H9 (cell line): ENCODE data around the gene SPAG17. TPM values are rescaled to one million over a fixed set of nuclear protein-coding genes. Genes with fewer than 3 reads are reported as not detected.

Source experiments
- DNase-seq: peaks from one replicate; pipeline ENCODE4 v3.0.0-alpha.2; 2017
- H2AFZ ChIP-seq: one replicate; pipeline ENCODE4 v1.6.1; 2013; ENCODE audit warnings: mild to moderate bottlenecking, low read length, control low read depth, moderate library complexity
- H2AK5ac ChIP-seq: 2 replicates; pipeline ENCODE4 v1.6.1; 2013; ENCODE audit warnings: low read length, control low read depth, mixed read lengths; ENCODE audit not compliant: insufficient read length
- H2BK120ac ChIP-seq: one replicate; pipeline ENCODE4 v1.6.1; 2013; ENCODE audit warnings: low read depth, mild to moderate bottlenecking, low read length, control low read depth, inconsistent platforms; ENCODE audit not compliant: poor library complexity, severe bottlenecking
- H2BK12ac ChIP-seq: 2 replicates; pipeline ENCODE4 v1.6.1; 2013; ENCODE audit warnings: low read length, control low read depth, mixed read lengths, low read depth; ENCODE audit not compliant: insufficient read length
- H2BK15ac ChIP-seq: 2 replicates; pipeline ENCODE4 v1.6.1; 2013; ENCODE audit warnings: low read depth, low read length, control low read depth
- H2BK20ac ChIP-seq: one replicate; pipeline ENCODE4 v1.6.1; 2013; ENCODE audit warnings: low read depth, mild to moderate bottlenecking, low read length, control low read depth, inconsistent platforms; ENCODE audit not compliant: poor library complexity, severe bottlenecking
- H2BK5ac ChIP-seq: 2 replicates; pipeline ENCODE4 v1.6.1; 2013; ENCODE audit warnings: low read length, control low read depth, mixed read lengths; ENCODE audit not compliant: insufficient read length
- H3K14ac ChIP-seq: 2 replicates; pipeline ENCODE4 v1.6.1; 2013; ENCODE audit warnings: low read length, control low read depth; ENCODE audit not compliant: insufficient read depth
- H3K18ac ChIP-seq: 2 replicates; pipeline ENCODE4 v1.6.1; 2013; ENCODE audit warnings: low read depth, mild to moderate bottlenecking, mixed read lengths, low read length, control low read depth; ENCODE audit not compliant: insufficient read length
- H3K23ac ChIP-seq: 2 replicates; pipeline ENCODE4 v1.6.1; 2013; ENCODE audit warnings: low read length, control low read depth, mixed read lengths, low read depth; ENCODE audit not compliant: insufficient read length
- H3K23me2 ChIP-seq: 2 replicates; pipeline ENCODE4 v1.6.1; 2013; ENCODE audit warnings: low read depth, mild to moderate bottlenecking, mixed read lengths, low read length, control low read depth; ENCODE audit not compliant: insufficient read length, poor library complexity, severe bottlenecking
- H3K27ac ChIP-seq: 2 replicates; pipeline ENCODE4 v1.5.1; 2013; ENCODE audit warnings: low read length, control low read depth, mixed read lengths, low read depth; ENCODE audit not compliant: insufficient read length
- H3K27me3 ChIP-seq: 2 replicates; pipeline ENCODE4 v1.6.1; 2013; ENCODE audit warnings: low read length, control low read depth, inconsistent platforms; ENCODE audit not compliant: insufficient read depth
- H3K4ac ChIP-seq: 2 replicates; pipeline ENCODE4 v1.6.1; 2013; ENCODE audit warnings: low read depth, mild to moderate bottlenecking, control low read depth, inconsistent platforms, low read length, moderate library complexity
- H3K4me1 ChIP-seq: 2 replicates; pipeline ENCODE4 v1.6.1; 2013; ENCODE audit warnings: low read length, control low read depth, inconsistent platforms; ENCODE audit not compliant: insufficient read depth
- H3K4me2 ChIP-seq: 2 replicates; pipeline ENCODE4 v1.6.1; 2013; ENCODE audit warnings: low read length, control low read depth, mixed read lengths; ENCODE audit not compliant: insufficient read length, insufficient read depth
- H3K56ac ChIP-seq: 2 replicates; pipeline ENCODE4 v1.6.1; 2013; ENCODE audit warnings: low read depth, mild to moderate bottlenecking, mixed read lengths, low read length, control low read depth; ENCODE audit not compliant: insufficient read length
- H3K79me1 ChIP-seq: 2 replicates; pipeline ENCODE4 v1.6.1; 2013; ENCODE audit warnings: low read depth, mild to moderate bottlenecking, moderate library complexity, low read length, control low read depth, inconsistent platforms; ENCODE audit not compliant: insufficient read depth, poor library complexity, severe bottlenecking
- H3K79me2 ChIP-seq: 2 replicates; pipeline ENCODE4 v1.6.1; 2013; ENCODE audit warnings: low read length, control low read depth, inconsistent platforms; ENCODE audit not compliant: insufficient read depth
- H3K9ac ChIP-seq: 2 replicates; pipeline ENCODE4 v1.6.1; 2013; ENCODE audit warnings: low read length, control low read depth, mixed read lengths; ENCODE audit not compliant: insufficient read length; ENCODE audit errors: extremely low read depth
- H3K9me3 ChIP-seq: one replicate; pipeline ENCODE4 v1.6.1; 2013; ENCODE audit warnings: low read depth, low read length, inconsistent platforms; ENCODE audit not compliant: control insufficient read depth
- H3T11ph ChIP-seq: one replicate; pipeline ENCODE4 v1.6.1; 2013; ENCODE audit warnings: mild to moderate bottlenecking, low read length, control low read depth, inconsistent platforms
- H4K20me1 ChIP-seq: one replicate; pipeline ENCODE4 v1.6.1; 2013; ENCODE audit not compliant: control insufficient read depth, insufficient read length, insufficient read depth
- H4K5ac ChIP-seq: 2 replicates; pipeline ENCODE4 v1.6.1; 2013; ENCODE audit warnings: low read depth, mild to moderate bottlenecking, mixed read lengths, low read length, control low read depth; ENCODE audit not compliant: insufficient read length
- H4K8ac ChIP-seq: replicated peaks from 2 replicates; pipeline ENCODE4 v1.6.1; 2013; ENCODE audit warnings: low read length, control low read depth, mixed read lengths, low read depth; ENCODE audit not compliant: insufficient read length
- H4K91ac ChIP-seq: 2 replicates; pipeline ENCODE4 v1.6.1; 2013; ENCODE audit warnings: low read depth, mild to moderate bottlenecking, moderate library complexity, mixed read lengths, low read length, control low read depth; ENCODE audit not compliant: insufficient read length
- H3K27ac Mint-ChIP-seq, 3 experiments: 2 replicates in 2 of 3; 3 replicates in 1 of 3; pipeline ENCODE4 v1.8.0; 2020 to 2021; ENCODE audit warnings: mixed read lengths in 3 of 3, mild to moderate bottlenecking in 1 of 3, moderate library complexity in 1 of 3
- H3K27me3 Mint-ChIP-seq: 2 replicates; pipeline ENCODE4 v1.8.0; 2021; ENCODE audit warnings: low read depth, mild to moderate bottlenecking, moderate library complexity, mixed read lengths
- H3K36me3 Mint-ChIP-seq, 3 experiments: 2 replicates in 2 of 3; 3 replicates in 1 of 3; pipeline ENCODE4 v1.8.0; 2020 to 2021; ENCODE audit warnings: low read depth in 3 of 3, mixed read lengths in 3 of 3; ENCODE audit not compliant: insufficient read depth in 1 of 3
- H3K4me1 Mint-ChIP-seq, 2 experiments: 2 replicates each; pipeline ENCODE4 v1.8.0; 2020; ENCODE audit warnings: mixed read lengths in 2 of 2
- H3K4me3 Mint-ChIP-seq, 2 experiments: 2 replicates in 1 of 2; 3 replicates in 1 of 2; pipeline ENCODE4 v1.8.0; 2020 to 2021; ENCODE audit warnings: mild to moderate bottlenecking in 2 of 2, mixed read lengths in 2 of 2, moderate library complexity in 1 of 2
- H3K9me3 Mint-ChIP-seq, 2 experiments: 2 replicates in 1 of 2; 3 replicates in 1 of 2; pipeline ENCODE4 v1.8.0; 2020; ENCODE audit warnings: mild to moderate bottlenecking in 2 of 2, mixed read lengths in 2 of 2, moderate library complexity in 1 of 2
- WGBS: extraction: QIAGEN DNeasy Blood & Tissue Kit; methylation state at CpG from one replicate; pipeline ENCODE4 v1.1.7; 2013; ENCODE audit warnings: missing lambda C conversion rate, low lambda C conversion rate, mixed read lengths; ENCODE audit not compliant: insufficient read length; ENCODE audit errors: extremely low coverage; 5-methylcytosine and 5-hydroxymethylcytosine counted together
- total RNA-seq: library from RNA; stranded (reverse); gene quantifications from 2 replicates; pipeline ENCODE4 v1.2.1, GENCODE V29; 2021
- TF ChIP-seq, protein P1 (sequence below): fragments of 200-600 bp; sonication (generic); conservative IDR thresholded peaks from 3 replicates; pipeline ENCODE4 v1.8.0; 2021; ENCODE audit warnings: antibody characterized with exemption, mild to moderate bottlenecking

Gene SPAG17
- total RNA-seq, 1 experiment from 2014 or later = 0.37 TPM

GRCh38 chr1:118210723-118211110, 25.7 kb upstream of the SPAG17 start:
- H3K4me3 Mint-ChIP-seq = no peak overlapping the region
- H3K4ac ChIP-seq = no peak overlapping the region

More at GRCh38 chr1:118210723-118211110, 25.7 kb upstream of the SPAG17 start:
- H4K5ac ChIP-seq = no peak overlapping the region
- H4K20me1 ChIP-seq = no peaks in the 10 kb centered on the region
- no peak overlapping the region for H2AK5ac ChIP-seq
- no CpG with 5 or more reads among the region's 3 CpGs for WGBS
- no peaks in the 10 kb centered on the region for H3K23me2 ChIP-seq
- H3K79me1 ChIP-seq = no peaks in the 10 kb centered on the region
- H2BK120ac ChIP-seq = no peak overlapping the region
- Mint-ChIP-seq H3K27ac (no peak overlapping the region), H3K27me3 (no peaks in the 10 kb centered on the region; the same call in 1 of the 2 replicates), H3K9me3 (no peaks in the 10 kb centered on the region), H3K4me1 (no peaks in the 10 kb centered on the region; a peak in 2 of 4 replicates), H3K36me3 (peaks cover 0 to 1% (median 0%) of the 10 kb centered on the region in 3 experiments; a peak in 2 of 7 replicates)
- no peak overlapping the region for H3K14ac ChIP-seq
- H3K18ac ChIP-seq = no peak overlapping the region
- no peak overlapping the region for H2BK15ac ChIP-seq
- no peaks in the 10 kb centered on the region for H3K4me1 ChIP-seq
- H3K4me2 ChIP-seq = no peak overlapping the region
- no peak overlapping the region for H3K27ac ChIP-seq
- H2BK12ac ChIP-seq = no peak overlapping the region
- H3K79me2 ChIP-seq = no peaks in the 10 kb centered on the region
- no peak for DNase-seq
- H3T11ph ChIP-seq = no peak overlapping the region
- H3K9ac ChIP-seq = no peak overlapping the region
- no peak overlapping the region for H2AFZ ChIP-seq
- no peaks in the 10 kb centered on the region for H3K9me3 ChIP-seq
- H3K23ac ChIP-seq = no peak overlapping the region
- H3K27me3 ChIP-seq = no peaks in the 10 kb centered on the region
- TF ChIP-seq, protein P1, sequence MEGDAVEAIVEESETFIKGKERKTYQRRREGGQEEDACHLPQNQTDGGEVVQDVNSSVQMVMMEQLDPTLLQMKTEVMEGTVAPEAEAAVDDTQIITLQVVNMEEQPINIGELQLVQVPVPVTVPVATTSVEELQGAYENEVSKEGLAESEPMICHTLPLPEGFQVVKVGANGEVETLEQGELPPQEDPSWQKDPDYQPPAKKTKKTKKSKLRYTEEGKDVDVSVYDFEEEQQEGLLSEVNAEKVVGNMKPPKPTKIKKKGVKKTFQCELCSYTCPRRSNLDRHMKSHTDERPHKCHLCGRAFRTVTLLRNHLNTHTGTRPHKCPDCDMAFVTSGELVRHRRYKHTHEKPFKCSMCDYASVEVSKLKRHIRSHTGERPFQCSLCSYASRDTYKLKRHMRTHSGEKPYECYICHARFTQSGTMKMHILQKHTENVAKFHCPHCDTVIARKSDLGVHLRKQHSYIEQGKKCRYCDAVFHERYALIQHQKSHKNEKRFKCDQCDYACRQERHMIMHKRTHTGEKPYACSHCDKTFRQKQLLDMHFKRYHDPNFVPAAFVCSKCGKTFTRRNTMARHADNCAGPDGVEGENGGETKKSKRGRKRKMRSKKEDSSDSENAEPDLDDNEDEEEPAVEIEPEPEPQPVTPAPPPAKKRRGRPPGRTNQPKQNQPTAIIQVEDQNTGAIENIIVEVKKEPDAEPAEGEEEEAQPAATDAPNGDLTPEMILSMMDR = no peak
- no peak overlapping the region for H4K8ac ChIP-seq
- no peak overlapping the region for H2BK5ac ChIP-seq
- H3K56ac ChIP-seq = no peak overlapping the region
- H2BK20ac ChIP-seq = no peak overlapping the region
- H4K91ac ChIP-seq = no peak overlapping the region
